Activated CD4-positive, alpha-beta T cell treated with anti-CD3 and anti-CD28 coated beads for 48 hours (primary cell): ENCODE results near the gene TM7SF3.
"Not testable (repeated sequence)": the region's sequence is repeated elsewhere in the genome, so short reads cannot be mapped to it uniquely, and the experiment has no call there.

Experiments used
- DNase-seq: peaks from one replicate; pipeline ENCODE4 v3.0.0-alpha.2; 2020

TM7SF3 gene

GRCh38 chr12:27014085-27014858, at the start of gene TM7SF3:
Gene TM7SF3, minus strand, starts transcription at chr12:27014384. Its CDS starts 216 bp downstream, at chr12:27014168.
- peak; percentile 96 for DNase-seq

GRCh38 chr12:27063250-27063851, 49.2 kb upstream of the TM7SF3 start:
- DNase-seq: no peak

GRCh38 chr12:27061317-27061716, 47.1 kb upstream of the TM7SF3 start:
- DNase-seq: no peak

GRCh38 chr12:27060740-27061139, 46.6 kb upstream of the TM7SF3 start:
- DNase-seq: no peak

GRCh38 chr12:27057543-27057942, 43.4 kb upstream of the TM7SF3 start:
- no peak for DNase-seq

- DNase-seq: no peak
These were observed 41.8 kb upstream of the TM7SF3 start for GRCh38 chr12:27055966-27056365.

GRCh38 chr12:27052742-27053141, 38.6 kb upstream of the TM7SF3 start:
- DNase-seq: no peak

GRCh38 chr12:27052176-27052575, 38.0 kb upstream of the TM7SF3 start:
- DNase-seq: no peak

- no peak for DNase-seq
These were observed 34.9 kb upstream of the TM7SF3 start for GRCh38 chr12:27048822-27049752.

GRCh38 chr12:27042018-27042417, 27.8 kb upstream of the TM7SF3 start:
- not testable (repeated sequence) for DNase-seq

- not testable (repeated sequence) for DNase-seq
These were observed 26.5 kb upstream of the TM7SF3 start for GRCh38 chr12:27040637-27041036.

- no peak for DNase-seq
These were observed 20.6 kb upstream of the TM7SF3 start for GRCh38 chr12:27034607-27035293.

- DNase-seq: no peak
These were observed 18.5 kb upstream of the TM7SF3 start for GRCh38 chr12:27032679-27033078.

GRCh38 chr12:27031531-27031930, 17.3 kb upstream of the TM7SF3 start:
- DNase-seq: no peak

GRCh38 chr12:27026257-27026656, 12.1 kb upstream of the TM7SF3 start:
- no peak for DNase-seq

GRCh38 chr12:27025116-27025515, 10.9 kb upstream of the TM7SF3 start:
- DNase-seq: no peak

GRCh38 chr12:27024291-27024690, 10.1 kb upstream of the TM7SF3 start:
- DNase-seq: no peak

GRCh38 chr12:27020761-27021160, 6.6 kb upstream of the TM7SF3 start:
- no peak for DNase-seq

- no peak for DNase-seq
These were observed 3.9 kb upstream of the TM7SF3 start for GRCh38 chr12:27018037-27018436.

- not testable (repeated sequence) for DNase-seq
These were observed 3.1 kb upstream of the TM7SF3 start for GRCh38 chr12:27017163-27017823.

- no peak for DNase-seq
These were observed 1.5 kb upstream of the TM7SF3 start for GRCh38 chr12:27015730-27016076.
